H9 (cell line): Measurements from ENCODE around the gene DPP3. TPM values are rescaled to one million over a fixed set of nuclear protein-coding genes. Genes with fewer than 3 reads are reported as not detected.
A peak's percentile ranks its signal among the peaks of the same experiment; 100 is the strongest.

ENCODE experiments used
- DNase-seq: peaks from one replicate; pipeline ENCODE4 v3.0.0-alpha.2; 2017
- H2AFZ ChIP-seq: one replicate; pipeline ENCODE4 v1.6.1; 2013; ENCODE audit warnings: mild to moderate bottlenecking, low read length, control low read depth, moderate library complexity
- H2AK5ac ChIP-seq: 2 replicates; pipeline ENCODE4 v1.6.1; 2013; ENCODE audit warnings: low read length, control low read depth, mixed read lengths; ENCODE audit not compliant: insufficient read length
- H2BK120ac ChIP-seq: one replicate; pipeline ENCODE4 v1.6.1; 2013; ENCODE audit warnings: low read depth, mild to moderate bottlenecking, low read length, control low read depth, inconsistent platforms; ENCODE audit not compliant: poor library complexity, severe bottlenecking
- H2BK12ac ChIP-seq: 2 replicates; pipeline ENCODE4 v1.6.1; 2013; ENCODE audit warnings: low read length, control low read depth, mixed read lengths, low read depth; ENCODE audit not compliant: insufficient read length
- H2BK15ac ChIP-seq: 2 replicates; pipeline ENCODE4 v1.6.1; 2013; ENCODE audit warnings: low read depth, low read length, control low read depth
- H2BK20ac ChIP-seq: one replicate; pipeline ENCODE4 v1.6.1; 2013; ENCODE audit warnings: low read depth, mild to moderate bottlenecking, low read length, control low read depth, inconsistent platforms; ENCODE audit not compliant: poor library complexity, severe bottlenecking
- H2BK5ac ChIP-seq: 2 replicates; pipeline ENCODE4 v1.6.1; 2013; ENCODE audit warnings: low read length, control low read depth, mixed read lengths; ENCODE audit not compliant: insufficient read length
- H3K14ac ChIP-seq: 2 replicates; pipeline ENCODE4 v1.6.1; 2013; ENCODE audit warnings: low read length, control low read depth; ENCODE audit not compliant: insufficient read depth
- H3K18ac ChIP-seq: 2 replicates; pipeline ENCODE4 v1.6.1; 2013; ENCODE audit warnings: low read depth, mild to moderate bottlenecking, mixed read lengths, low read length, control low read depth; ENCODE audit not compliant: insufficient read length
- H3K23ac ChIP-seq: 2 replicates; pipeline ENCODE4 v1.6.1; 2013; ENCODE audit warnings: low read length, control low read depth, mixed read lengths, low read depth; ENCODE audit not compliant: insufficient read length
- H3K23me2 ChIP-seq: 2 replicates; pipeline ENCODE4 v1.6.1; 2013; ENCODE audit warnings: low read depth, mild to moderate bottlenecking, mixed read lengths, low read length, control low read depth; ENCODE audit not compliant: insufficient read length, poor library complexity, severe bottlenecking
- H3K27ac ChIP-seq: 2 replicates; pipeline ENCODE4 v1.5.1; 2013; ENCODE audit warnings: low read length, control low read depth, mixed read lengths, low read depth; ENCODE audit not compliant: insufficient read length
- H3K27me3 ChIP-seq: 2 replicates; pipeline ENCODE4 v1.6.1; 2013; ENCODE audit warnings: low read length, control low read depth, inconsistent platforms; ENCODE audit not compliant: insufficient read depth
- H3K4ac ChIP-seq: 2 replicates; pipeline ENCODE4 v1.6.1; 2013; ENCODE audit warnings: low read depth, mild to moderate bottlenecking, control low read depth, inconsistent platforms, low read length, moderate library complexity
- H3K4me1 ChIP-seq: 2 replicates; pipeline ENCODE4 v1.6.1; 2013; ENCODE audit warnings: low read length, control low read depth, inconsistent platforms; ENCODE audit not compliant: insufficient read depth
- H3K4me2 ChIP-seq: 2 replicates; pipeline ENCODE4 v1.6.1; 2013; ENCODE audit warnings: low read length, control low read depth, mixed read lengths; ENCODE audit not compliant: insufficient read length, insufficient read depth
- H3K56ac ChIP-seq: 2 replicates; pipeline ENCODE4 v1.6.1; 2013; ENCODE audit warnings: low read depth, mild to moderate bottlenecking, mixed read lengths, low read length, control low read depth; ENCODE audit not compliant: insufficient read length
- H3K79me1 ChIP-seq: 2 replicates; pipeline ENCODE4 v1.6.1; 2013; ENCODE audit warnings: low read depth, mild to moderate bottlenecking, moderate library complexity, low read length, control low read depth, inconsistent platforms; ENCODE audit not compliant: insufficient read depth, poor library complexity, severe bottlenecking
- H3K79me2 ChIP-seq: 2 replicates; pipeline ENCODE4 v1.6.1; 2013; ENCODE audit warnings: low read length, control low read depth, inconsistent platforms; ENCODE audit not compliant: insufficient read depth
- H3K9ac ChIP-seq: 2 replicates; pipeline ENCODE4 v1.6.1; 2013; ENCODE audit warnings: low read length, control low read depth, mixed read lengths; ENCODE audit not compliant: insufficient read length; ENCODE audit errors: extremely low read depth
- H3K9me3 ChIP-seq: one replicate; pipeline ENCODE4 v1.6.1; 2013; ENCODE audit warnings: low read depth, low read length, inconsistent platforms; ENCODE audit not compliant: control insufficient read depth
- H3T11ph ChIP-seq: one replicate; pipeline ENCODE4 v1.6.1; 2013; ENCODE audit warnings: mild to moderate bottlenecking, low read length, control low read depth, inconsistent platforms
- H4K20me1 ChIP-seq: one replicate; pipeline ENCODE4 v1.6.1; 2013; ENCODE audit not compliant: control insufficient read depth, insufficient read length, insufficient read depth
- H4K5ac ChIP-seq: 2 replicates; pipeline ENCODE4 v1.6.1; 2013; ENCODE audit warnings: low read depth, mild to moderate bottlenecking, mixed read lengths, low read length, control low read depth; ENCODE audit not compliant: insufficient read length
- H4K8ac ChIP-seq: replicated peaks from 2 replicates; pipeline ENCODE4 v1.6.1; 2013; ENCODE audit warnings: low read length, control low read depth, mixed read lengths, low read depth; ENCODE audit not compliant: insufficient read length
- H4K91ac ChIP-seq: 2 replicates; pipeline ENCODE4 v1.6.1; 2013; ENCODE audit warnings: low read depth, mild to moderate bottlenecking, moderate library complexity, mixed read lengths, low read length, control low read depth; ENCODE audit not compliant: insufficient read length
- H3K27ac Mint-ChIP-seq, 3 experiments: 2 replicates in 2 of 3; 3 replicates in 1 of 3; pipeline ENCODE4 v1.8.0; 2020 to 2021; ENCODE audit warnings: mixed read lengths in 3 of 3, mild to moderate bottlenecking in 1 of 3, moderate library complexity in 1 of 3
- H3K27me3 Mint-ChIP-seq: 2 replicates; pipeline ENCODE4 v1.8.0; 2021; ENCODE audit warnings: low read depth, mild to moderate bottlenecking, moderate library complexity, mixed read lengths
- H3K36me3 Mint-ChIP-seq, 3 experiments: 2 replicates in 2 of 3; 3 replicates in 1 of 3; pipeline ENCODE4 v1.8.0; 2020 to 2021; ENCODE audit warnings: low read depth in 3 of 3, mixed read lengths in 3 of 3; ENCODE audit not compliant: insufficient read depth in 1 of 3
- H3K4me1 Mint-ChIP-seq, 2 experiments: 2 replicates each; pipeline ENCODE4 v1.8.0; 2020; ENCODE audit warnings: mixed read lengths in 2 of 2
- H3K4me3 Mint-ChIP-seq, 2 experiments: 2 replicates in 1 of 2; 3 replicates in 1 of 2; pipeline ENCODE4 v1.8.0; 2020 to 2021; ENCODE audit warnings: mild to moderate bottlenecking in 2 of 2, mixed read lengths in 2 of 2, moderate library complexity in 1 of 2
- H3K9me3 Mint-ChIP-seq, 2 experiments: 2 replicates in 1 of 2; 3 replicates in 1 of 2; pipeline ENCODE4 v1.8.0; 2020; ENCODE audit warnings: mild to moderate bottlenecking in 2 of 2, mixed read lengths in 2 of 2, moderate library complexity in 1 of 2
- CTCF ChIP-seq: fragments of 200-600 bp; sonication (generic); conservative IDR thresholded peaks from 3 replicates; pipeline ENCODE4 v1.8.0; 2021; ENCODE audit warnings: antibody characterized with exemption, mild to moderate bottlenecking
- WGBS: extraction: QIAGEN DNeasy Blood & Tissue Kit; methylation state at CpG from one replicate; pipeline ENCODE4 v1.1.7; 2013; ENCODE audit warnings: missing lambda C conversion rate, low lambda C conversion rate, mixed read lengths; ENCODE audit not compliant: insufficient read length; ENCODE audit errors: extremely low coverage; 5-methylcytosine and 5-hydroxymethylcytosine counted together
- total RNA-seq: library from RNA; stranded (reverse); gene quantifications from 2 replicates; pipeline ENCODE4 v1.2.1, GENCODE V29; 2021

The DPP3 gene
- total RNA-seq, 1 experiment from 2014 or later, result 85.3 TPM

- H2BK5ac ChIP-seq, result no peak within 1 kb of the TSS
- H3K18ac ChIP-seq, result peak within 1 kb of the TSS; percentile 53
- H3K9ac ChIP-seq, result peak within 1 kb of the TSS; percentile 56
- no peak within 1 kb of the TSS for H2BK120ac ChIP-seq
- no peak within 1 kb of the TSS for H2BK12ac ChIP-seq
- no peaks in the 10 kb centered on the region for H3K79me1 ChIP-seq
- WGBS, result no CpG with 5 or more reads among the region's 37 CpGs
- H3K14ac ChIP-seq, result peak within 1 kb of the TSS; percentile 61; the same call in 1 of the 2 replicates
- H4K91ac ChIP-seq, result no peak within 1 kb of the TSS
- DNase-seq, result peak; percentile 88
- no peak within 1 kb of the TSS for H2BK20ac ChIP-seq
- no peak within 1 kb of the TSS for H2AFZ ChIP-seq
- Mint-ChIP-seq H3K27me3 (no peaks in the 10 kb centered on the region; the same call in 1 of the 2 replicates), H3K27ac (peak within 1 kb of the TSS; percentile 50 to 90 (median 82); a peak in 4 of 7 replicates), H3K36me3 (peaks cover 0 to 36% (median 27%) of the 10 kb centered on the region in 3 experiments), H3K4me1 (peaks cover 37 to 38% of the 10 kb centered on the region in 2 experiments), H3K9me3 (no peaks in the 10 kb centered on the region; a peak in 1 of 5 replicates), H3K4me3 (peak within 1 kb of the TSS; percentile 82 to 85)
- no peaks in the 10 kb centered on the region for H3K23me2 ChIP-seq
- no peak within 1 kb of the TSS for H3K23ac ChIP-seq
- H3K4me2 ChIP-seq, result peak within 1 kb of the TSS; percentile 57
- H2AK5ac ChIP-seq, result no peak within 1 kb of the TSS
- no peak within 1 kb of the TSS for H3K4ac ChIP-seq
- no peak within 1 kb of the TSS for H3K56ac ChIP-seq
- no peaks in the 10 kb centered on the region for H4K20me1 ChIP-seq
- no peaks in the 10 kb centered on the region for H3K9me3 ChIP-seq
- no peak within 1 kb of the TSS for H4K8ac ChIP-seq
- no peak within 1 kb of the TSS for H4K5ac ChIP-seq
- no peaks in the 10 kb centered on the region for H3K79me2 ChIP-seq
- no peak within 1 kb of the TSS for H2BK15ac ChIP-seq
- no peak within 1 kb of the TSS for H3T11ph ChIP-seq
- no peaks in the 10 kb centered on the region for H3K4me1 ChIP-seq
- no peaks in the 10 kb centered on the region for H3K27me3 ChIP-seq
- no peak within 1 kb of the TSS for H3K27ac ChIP-seq
- TF ChIP-seq CTCF, result no peak
Measured at GRCh38 chr11:66546368-66546965, 66.2 kb downstream of the DPP3 start, which contains the start of gene ACTN3. Gene ACTN3, plus strand, starts transcription at chr11:66546903. Its CDS starts 35 bp downstream, at chr11:66546938.
